GM12872 (cell line): ENCODE measurements around the gene SAPCD2.

Experiments
- TF ChIP-seq, protein P1 (sequence below): IDR thresholded peaks from 3 replicates; pipeline ENCODE4 v1.5.1; 2011; ENCODE audit warnings: low read depth, mild to moderate bottlenecking, low read length, moderate library complexity; ENCODE audit not compliant: insufficient read depth

Gene SAPCD2, protein sequence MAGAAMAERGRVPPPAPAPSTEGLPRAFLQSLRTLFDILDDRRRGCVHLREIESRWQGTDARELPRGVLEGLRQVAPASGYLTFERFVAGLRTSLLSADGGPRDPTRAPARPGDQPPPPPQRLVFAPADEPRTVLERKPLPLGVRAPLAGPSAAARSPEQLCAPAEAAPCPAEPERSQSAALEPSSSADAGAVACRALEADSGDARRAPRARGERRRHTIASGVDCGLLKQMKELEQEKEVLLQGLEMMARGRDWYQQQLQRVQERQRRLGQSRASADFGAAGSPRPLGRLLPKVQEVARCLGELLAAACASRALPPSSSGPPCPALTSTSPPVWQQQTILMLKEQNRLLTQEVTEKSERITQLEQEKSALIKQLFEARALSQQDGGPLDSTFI

DNA sequence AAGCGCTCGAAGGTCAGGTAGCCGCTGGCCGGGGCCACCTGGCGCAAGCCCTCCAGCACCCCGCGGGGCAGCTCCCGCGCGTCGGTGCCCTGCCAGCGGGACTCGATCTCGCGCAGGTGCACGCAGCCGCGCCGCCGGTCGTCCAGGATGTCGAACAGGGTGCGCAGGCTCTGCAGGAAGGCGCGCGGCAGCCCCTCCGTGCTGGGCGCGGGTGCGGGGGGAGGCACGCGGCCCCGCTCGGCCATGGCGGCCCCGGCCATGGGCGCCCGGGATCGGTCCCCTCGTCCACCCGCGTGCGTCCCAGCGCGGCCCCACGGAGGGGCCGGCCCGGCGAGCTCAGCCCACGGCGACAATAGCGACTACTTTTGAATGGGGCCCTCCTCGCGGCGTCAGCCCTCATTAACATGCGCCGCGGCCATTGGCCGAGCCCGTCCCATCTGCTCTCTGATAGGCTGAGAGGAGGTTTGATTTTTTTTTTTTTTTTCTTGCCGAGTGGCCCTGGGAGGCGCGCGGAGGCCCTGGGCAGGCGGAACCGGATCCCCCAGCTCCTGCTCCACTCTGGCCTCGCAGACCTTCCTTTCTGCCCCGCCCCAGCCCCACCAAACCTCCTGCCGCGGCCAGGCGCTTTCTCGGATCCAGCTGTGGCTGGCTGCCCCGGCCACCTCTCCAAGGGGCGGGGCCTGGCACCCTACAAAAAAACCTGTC, at the start of gene SAPCD2:
Gene SAPCD2, minus strand, starts transcription at position 357 of the 705 bp plus-strand sequence. Its CDS starts 97 bp downstream, at position 260.
- TF ChIP-seq, protein P1, sequence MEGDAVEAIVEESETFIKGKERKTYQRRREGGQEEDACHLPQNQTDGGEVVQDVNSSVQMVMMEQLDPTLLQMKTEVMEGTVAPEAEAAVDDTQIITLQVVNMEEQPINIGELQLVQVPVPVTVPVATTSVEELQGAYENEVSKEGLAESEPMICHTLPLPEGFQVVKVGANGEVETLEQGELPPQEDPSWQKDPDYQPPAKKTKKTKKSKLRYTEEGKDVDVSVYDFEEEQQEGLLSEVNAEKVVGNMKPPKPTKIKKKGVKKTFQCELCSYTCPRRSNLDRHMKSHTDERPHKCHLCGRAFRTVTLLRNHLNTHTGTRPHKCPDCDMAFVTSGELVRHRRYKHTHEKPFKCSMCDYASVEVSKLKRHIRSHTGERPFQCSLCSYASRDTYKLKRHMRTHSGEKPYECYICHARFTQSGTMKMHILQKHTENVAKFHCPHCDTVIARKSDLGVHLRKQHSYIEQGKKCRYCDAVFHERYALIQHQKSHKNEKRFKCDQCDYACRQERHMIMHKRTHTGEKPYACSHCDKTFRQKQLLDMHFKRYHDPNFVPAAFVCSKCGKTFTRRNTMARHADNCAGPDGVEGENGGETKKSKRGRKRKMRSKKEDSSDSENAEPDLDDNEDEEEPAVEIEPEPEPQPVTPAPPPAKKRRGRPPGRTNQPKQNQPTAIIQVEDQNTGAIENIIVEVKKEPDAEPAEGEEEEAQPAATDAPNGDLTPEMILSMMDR: no peak

DNA sequence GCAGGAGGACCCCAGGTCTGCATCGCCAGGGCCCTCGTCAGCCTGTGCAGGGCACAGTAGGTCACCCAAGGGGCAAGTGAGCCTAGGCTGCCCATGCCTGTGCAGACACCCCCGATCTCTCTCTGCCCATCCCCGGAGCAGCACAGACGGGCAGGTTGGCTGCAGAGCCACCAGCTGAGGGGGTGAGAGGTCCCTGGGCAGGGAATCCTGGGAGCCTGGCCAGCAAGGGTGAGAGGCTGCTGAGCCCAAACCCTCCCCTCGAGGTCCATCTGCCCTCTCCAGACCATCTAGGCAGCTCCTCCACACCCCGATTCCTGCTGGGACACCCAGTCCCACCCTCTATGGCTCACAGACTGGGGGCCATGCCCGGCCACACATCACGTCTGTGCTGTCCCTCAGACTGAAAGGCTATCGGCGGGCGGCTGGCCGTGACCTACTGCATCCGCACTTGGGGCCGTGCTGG, 46.9 kb upstream of the SAPCD2 start:
- TF ChIP-seq, protein P1: no peak

DNA sequence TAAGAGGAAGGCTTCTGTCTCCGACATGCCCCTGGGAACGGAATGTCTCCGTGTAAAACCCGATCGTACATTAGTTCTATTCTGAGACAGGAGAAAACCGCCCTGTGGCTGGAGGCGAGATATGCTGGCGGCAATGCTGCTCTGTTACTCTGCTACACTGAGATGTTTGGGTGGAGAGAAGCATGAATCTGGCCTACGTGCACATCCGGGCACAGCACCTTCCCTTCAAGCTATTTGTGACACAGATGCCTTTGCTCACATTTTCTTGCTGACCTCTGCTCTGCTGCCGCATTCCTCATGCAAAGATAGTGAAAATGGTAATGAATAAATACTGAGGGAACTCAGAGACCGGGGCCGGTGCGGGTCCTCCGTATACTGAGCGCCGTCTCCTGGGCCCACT, 46.4 kb upstream of the SAPCD2 start:
- TF ChIP-seq, protein P1: no peak

DNA sequence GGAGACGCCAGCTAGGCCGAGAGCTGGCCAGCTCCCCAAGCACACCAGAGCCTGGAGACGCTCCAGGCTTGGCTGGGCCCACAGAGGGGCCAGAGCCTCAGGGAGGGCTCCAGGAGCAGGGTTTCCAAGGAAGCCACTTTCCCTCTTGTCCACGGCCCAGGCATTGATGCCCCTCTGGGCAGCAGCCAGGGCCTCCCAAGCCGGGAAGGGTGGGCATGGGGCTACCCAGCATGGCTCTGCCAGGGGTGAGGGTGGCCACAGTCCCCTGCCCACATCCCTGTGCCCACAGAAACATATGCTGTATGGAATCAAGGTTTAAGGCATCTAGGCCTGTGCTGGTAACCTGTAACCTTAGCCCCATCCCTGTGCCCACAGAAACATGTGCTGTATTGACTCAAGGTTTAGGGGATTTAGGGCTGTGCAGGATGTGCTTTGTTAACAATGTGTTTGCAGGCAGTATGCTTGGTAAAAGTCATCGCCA, 45.7 kb upstream of the SAPCD2 start:
- TF ChIP-seq, protein P1: no peak

DNA sequence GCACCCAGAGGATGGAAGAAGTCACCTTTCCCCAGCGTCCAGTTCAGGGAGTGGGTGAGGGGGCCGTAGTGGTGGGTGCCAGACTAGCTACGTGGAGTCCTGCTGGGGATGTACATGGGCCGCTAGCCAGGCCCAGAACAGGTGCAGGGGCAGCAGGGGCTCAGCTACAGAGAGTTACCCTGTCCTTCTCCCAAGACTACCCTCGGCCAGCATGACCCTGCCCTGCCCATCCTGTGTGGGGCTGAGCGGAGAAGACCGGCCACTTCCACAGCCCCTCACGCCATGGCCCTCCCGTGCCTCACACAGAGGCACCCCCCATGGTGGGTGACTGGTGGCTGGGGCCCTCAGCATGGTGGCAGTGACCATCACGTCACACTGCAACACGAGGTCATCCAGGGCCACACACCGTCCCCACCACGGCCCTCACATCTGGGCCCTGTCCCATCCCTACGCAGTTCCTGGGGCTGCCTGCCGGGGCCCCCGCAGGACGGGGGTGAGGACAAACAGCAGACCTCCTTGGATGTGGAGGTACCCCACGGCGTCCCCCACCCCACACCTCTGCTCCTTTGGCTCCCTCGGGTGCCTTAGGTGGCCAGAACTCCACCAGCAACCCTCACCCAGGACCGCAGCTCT, 45.2 kb upstream of the SAPCD2 start:
- TF ChIP-seq, protein P1: no peak

DNA sequence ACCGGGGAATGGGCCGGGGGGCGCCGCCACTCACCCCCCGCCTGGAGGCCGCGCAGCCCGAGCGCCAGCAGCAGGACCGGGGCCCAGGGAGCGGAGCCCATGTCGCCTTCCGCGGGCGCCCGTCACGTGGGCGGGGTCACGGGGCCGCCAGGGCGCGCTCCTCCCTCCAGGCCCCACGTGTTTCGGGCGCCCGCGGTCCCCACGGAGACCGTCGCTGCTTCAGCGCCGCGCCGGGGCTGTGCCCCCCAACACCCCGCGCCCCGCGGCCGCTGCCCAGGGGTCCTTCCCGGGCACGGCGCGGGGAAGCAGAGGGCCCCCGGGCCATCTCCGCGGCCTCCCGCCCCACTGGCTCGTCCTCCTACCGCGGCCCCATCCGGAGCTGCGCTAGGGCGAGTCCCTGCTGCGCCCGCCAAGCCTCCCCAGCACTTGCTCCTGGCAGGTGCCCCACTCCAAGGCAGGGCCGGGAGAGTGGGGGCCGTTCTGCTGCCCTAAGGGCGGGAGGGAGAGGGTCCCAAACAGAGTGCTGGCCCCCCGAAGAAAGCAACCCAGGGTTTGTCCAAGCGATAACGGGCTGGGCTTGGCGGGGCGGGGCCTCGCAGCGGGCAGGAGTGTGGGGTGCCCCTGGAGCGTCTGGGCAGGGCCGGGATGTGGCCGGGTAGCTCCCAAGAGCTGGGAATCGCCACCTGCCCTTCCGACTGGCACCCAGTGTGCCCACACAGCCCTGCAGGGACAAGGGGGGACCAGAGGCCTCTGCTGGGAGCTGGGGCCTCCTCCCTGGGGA, 44.4 kb upstream of the SAPCD2 start, which contains the start of gene DPP7:
Gene DPP7, minus strand, starts transcription at position 121 of the 781 bp plus-strand sequence. Its CDS starts 20 bp downstream, at position 101.
- TF ChIP-seq, protein P1: no peak
